Thyroid gland (tissue), 4 donors: ENCODE data around the gene SMPX.

Experiments
- POLR2A ChIP-seq, 2 donors: fragments of 450-650 bp; IDR thresholded peaks; one replicate each; pipeline ENCODE4 v1.6.1; 2017; ENCODE audit warnings: antibody characterized with exemption in 2 of 2, mild to moderate bottlenecking in 2 of 2, moderate library complexity in 1 of 2
- TF ChIP-seq, protein P1 (sequence below), 6 experiments: fragments of 200-600 bp in 3 of 6; fragments of 450-650 bp in 3 of 6; sonication (generic) in 3 of 6; IDR thresholded peaks; one replicate each; pipeline ENCODE4 v1.5.1; 2016 to 2019; ENCODE audit warnings: antibody characterized with exemption in 6 of 6, mild to moderate bottlenecking in 2 of 6, inconsistent platforms in 1 of 6, moderate library complexity in 1 of 6

DNA sequence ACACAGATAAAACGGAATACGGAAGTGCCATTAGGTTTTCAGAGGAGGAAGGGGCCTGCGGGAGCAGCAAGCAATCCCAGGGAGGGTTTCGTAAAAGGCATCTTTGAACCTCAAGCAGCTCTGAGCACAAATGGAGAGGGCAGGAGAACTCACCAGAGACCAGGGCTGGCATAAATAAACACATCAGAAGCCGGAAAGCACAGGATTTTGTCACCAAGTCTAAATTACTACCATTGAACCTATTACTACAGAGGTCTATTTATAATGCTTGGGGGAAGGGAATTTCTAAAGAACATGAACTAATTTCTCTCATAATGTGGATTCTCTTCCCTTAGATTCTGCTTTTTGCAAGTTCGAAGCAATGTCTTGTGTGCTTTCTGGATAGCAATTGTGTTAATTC lies 41.9 kb upstream of the SMPX start:
- TF ChIP-seq, protein P1, sequence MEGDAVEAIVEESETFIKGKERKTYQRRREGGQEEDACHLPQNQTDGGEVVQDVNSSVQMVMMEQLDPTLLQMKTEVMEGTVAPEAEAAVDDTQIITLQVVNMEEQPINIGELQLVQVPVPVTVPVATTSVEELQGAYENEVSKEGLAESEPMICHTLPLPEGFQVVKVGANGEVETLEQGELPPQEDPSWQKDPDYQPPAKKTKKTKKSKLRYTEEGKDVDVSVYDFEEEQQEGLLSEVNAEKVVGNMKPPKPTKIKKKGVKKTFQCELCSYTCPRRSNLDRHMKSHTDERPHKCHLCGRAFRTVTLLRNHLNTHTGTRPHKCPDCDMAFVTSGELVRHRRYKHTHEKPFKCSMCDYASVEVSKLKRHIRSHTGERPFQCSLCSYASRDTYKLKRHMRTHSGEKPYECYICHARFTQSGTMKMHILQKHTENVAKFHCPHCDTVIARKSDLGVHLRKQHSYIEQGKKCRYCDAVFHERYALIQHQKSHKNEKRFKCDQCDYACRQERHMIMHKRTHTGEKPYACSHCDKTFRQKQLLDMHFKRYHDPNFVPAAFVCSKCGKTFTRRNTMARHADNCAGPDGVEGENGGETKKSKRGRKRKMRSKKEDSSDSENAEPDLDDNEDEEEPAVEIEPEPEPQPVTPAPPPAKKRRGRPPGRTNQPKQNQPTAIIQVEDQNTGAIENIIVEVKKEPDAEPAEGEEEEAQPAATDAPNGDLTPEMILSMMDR (IDR thresholded peaks at IDR 0.05) = no peak
- no peak for TF ChIP-seq POLR2A (IDR thresholded peaks at IDR 0.05)
